ENCODE results near the gene ADCY3.

ADCY3 gene

GRCh38 chr2:24899361-24899910 is 20.6 kb downstream of the ADCY3 start:
- H3K9me2 ChIP-seq (replicated peaks; ENCODE audit: low read depth, low read length), result no peaks in the 10 kb centered on the region
- peaks cover 10% of the 10 kb centered on the region; the same call in 1 of the 2 replicates for H3K9me3 ChIP-seq (ENCODE audit: insufficient read depth, low read depth, low read length)
- H2AFZ ChIP-seq (ENCODE audit: low read length), result no peak overlapping the region
- no peaks in the 10 kb centered on the region for H3K27me3 ChIP-seq (ENCODE audit: insufficient read depth, low read length, poor library complexity, severe bottlenecking)
- H3K4me3 ChIP-seq (ENCODE audit: low read length, poor library complexity, severe bottlenecking), result no peak overlapping the region
- peaks cover 9% of the 10 kb centered on the region; the same call in 1 of the 2 replicates for H3K79me2 ChIP-seq (ENCODE audit: insufficient read depth, low read length)
- TF ChIP-seq, protein P1, sequence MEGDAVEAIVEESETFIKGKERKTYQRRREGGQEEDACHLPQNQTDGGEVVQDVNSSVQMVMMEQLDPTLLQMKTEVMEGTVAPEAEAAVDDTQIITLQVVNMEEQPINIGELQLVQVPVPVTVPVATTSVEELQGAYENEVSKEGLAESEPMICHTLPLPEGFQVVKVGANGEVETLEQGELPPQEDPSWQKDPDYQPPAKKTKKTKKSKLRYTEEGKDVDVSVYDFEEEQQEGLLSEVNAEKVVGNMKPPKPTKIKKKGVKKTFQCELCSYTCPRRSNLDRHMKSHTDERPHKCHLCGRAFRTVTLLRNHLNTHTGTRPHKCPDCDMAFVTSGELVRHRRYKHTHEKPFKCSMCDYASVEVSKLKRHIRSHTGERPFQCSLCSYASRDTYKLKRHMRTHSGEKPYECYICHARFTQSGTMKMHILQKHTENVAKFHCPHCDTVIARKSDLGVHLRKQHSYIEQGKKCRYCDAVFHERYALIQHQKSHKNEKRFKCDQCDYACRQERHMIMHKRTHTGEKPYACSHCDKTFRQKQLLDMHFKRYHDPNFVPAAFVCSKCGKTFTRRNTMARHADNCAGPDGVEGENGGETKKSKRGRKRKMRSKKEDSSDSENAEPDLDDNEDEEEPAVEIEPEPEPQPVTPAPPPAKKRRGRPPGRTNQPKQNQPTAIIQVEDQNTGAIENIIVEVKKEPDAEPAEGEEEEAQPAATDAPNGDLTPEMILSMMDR (conservative IDR thresholded peaks at IDR 0.05; ENCODE audit: low read length), result no peak
- TF ChIP-seq EZH2phosphoT487 (IDR thresholded peaks at IDR 0.05; ENCODE audit: borderline replicate concordance), result no peak
- H3K4me2 ChIP-seq (ENCODE audit: low read depth, low read length, poor library complexity, severe bottlenecking), result no peak overlapping the region
- no peak overlapping the region for H3K9ac ChIP-seq (ENCODE audit: low read depth, low read length, poor library complexity, severe bottlenecking)
- H3F3A ChIP-seq (ENCODE audit: low read depth), result no peaks in the 10 kb centered on the region
- H4K20me1 ChIP-seq (ENCODE audit: insufficient read depth, low read length, poor library complexity, severe bottlenecking), result no peaks in the 10 kb centered on the region
- peaks cover 49% of the 10 kb centered on the region for H3K36me3 ChIP-seq (ENCODE audit: insufficient read depth, low read length)
- H3K4me1 ChIP-seq (ENCODE audit: insufficient read depth, low read length, poor library complexity, severe bottlenecking), result no peaks in the 10 kb centered on the region

- no peak overlapping the region for H3K4me3 ChIP-seq (ENCODE audit: low read length, poor library complexity, severe bottlenecking)
- no peaks in the 10 kb centered on the region for H3K4me1 ChIP-seq (ENCODE audit: insufficient read depth, low read length, poor library complexity, severe bottlenecking)
- no peaks in the 10 kb centered on the region for H4K20me1 ChIP-seq (ENCODE audit: insufficient read depth, low read length, poor library complexity, severe bottlenecking)
- H3K27me3 ChIP-seq (ENCODE audit: insufficient read depth, low read length, poor library complexity, severe bottlenecking), result no peaks in the 10 kb centered on the region
- no peak overlapping the region for H3K4me2 ChIP-seq (ENCODE audit: low read depth, low read length, poor library complexity, severe bottlenecking)
- no peak overlapping the region for H2AFZ ChIP-seq (ENCODE audit: low read length)
- H3K9me3 ChIP-seq (ENCODE audit: insufficient read depth, low read depth, low read length), result peaks cover 14% of the 10 kb centered on the region; the same call in 1 of the 2 replicates
- H3K9ac ChIP-seq (ENCODE audit: low read depth, low read length, poor library complexity, severe bottlenecking), result no peak overlapping the region
- TF ChIP-seq EZH2phosphoT487 (IDR thresholded peaks at IDR 0.05; ENCODE audit: borderline replicate concordance), result no peak
- TF ChIP-seq, protein P1 (conservative IDR thresholded peaks at IDR 0.05; ENCODE audit: low read length), result no peak
- no peaks in the 10 kb centered on the region for H3K9me2 ChIP-seq (replicated peaks; ENCODE audit: low read depth, low read length)
- peaks cover 9% of the 10 kb centered on the region; the same call in 1 of the 2 replicates for H3K79me2 ChIP-seq (ENCODE audit: insufficient read depth, low read length)
- no peaks in the 10 kb centered on the region for H3F3A ChIP-seq (ENCODE audit: low read depth)
- peaks cover 47% of the 10 kb centered on the region for H3K36me3 ChIP-seq (ENCODE audit: insufficient read depth, low read length)
Measured at GRCh38 chr2:24898122-24899109, 21.6 kb downstream of the ADCY3 start.

- Histone ChIP-seq H3K9me2 (replicated peaks; ENCODE audit: low read depth, low read length) (no peaks in the 10 kb centered on the region), H3K27me3 (ENCODE audit: insufficient read depth, low read length, poor library complexity, severe bottlenecking) (no peaks in the 10 kb centered on the region), H3K9ac (ENCODE audit: low read depth, low read length, poor library complexity, severe bottlenecking) (no peak overlapping the region), H3K4me1 (ENCODE audit: insufficient read depth, low read length, poor library complexity, severe bottlenecking) (no peaks in the 10 kb centered on the region), H3K79me2 (ENCODE audit: insufficient read depth, low read length) (0 out of 2 replicates have a peak, but pooled peaks cover 4% of the 10 kb centered on the region), H3K4me2 (ENCODE audit: low read depth, low read length, poor library complexity, severe bottlenecking) (no peak overlapping the region), H3K36me3 (ENCODE audit: insufficient read depth, low read length) (peaks cover 36% of the 10 kb centered on the region), H4K20me1 (ENCODE audit: insufficient read depth, low read length, poor library complexity, severe bottlenecking) (no peaks in the 10 kb centered on the region), H3K4me3 (ENCODE audit: low read length, poor library complexity, severe bottlenecking) (no peak overlapping the region), H3F3A (ENCODE audit: low read depth) (no peaks in the 10 kb centered on the region), H3K9me3 (ENCODE audit: insufficient read depth, low read depth, low read length) (peaks cover 14% of the 10 kb centered on the region; the same call in 1 of the 2 replicates), H2AFZ (ENCODE audit: low read length) (no peak overlapping the region)
- TF ChIP-seq, protein P1 (conservative IDR thresholded peaks at IDR 0.05; ENCODE audit: low read length), result no peak
- no peak for TF ChIP-seq EZH2phosphoT487 (IDR thresholded peaks at IDR 0.05; ENCODE audit: borderline replicate concordance)
Measured at GRCh38 chr2:24894750-24895149, 25.3 kb downstream of the ADCY3 start.

All from Loucy (cell line).